GM23338 (cell line): ENCODE results near the gene MALRD1. TPM values are rescaled to one million over a fixed set of nuclear protein-coding genes. Genes with fewer than 3 reads are reported as not detected.

Source experiments
- ATAC-seq: fragments of 200-7000 bp; cut with Tn5 transposase; 3 replicates; pipeline ENCODE4 v1.9.1; 2020
- DNase-seq: peaks from one replicate; pipeline ENCODE4 v3.0.0-alpha.2; 2015; ENCODE audit warnings: low spot score
- H2AFZ ChIP-seq: fragments of 200-600 bp; sonication (generic); 2 replicates; pipeline ENCODE4 v1.8.0; 2016; ENCODE audit warnings: antibody characterized with exemption, mild to moderate bottlenecking, moderate library complexity
- H3F3A ChIP-seq: fragments of 200-600 bp; sonication (generic); replicated peaks from 2 replicates; pipeline ENCODE4 v1.8.0; 2017; ENCODE audit warnings: antibody characterized with exemption, mixed run types, low read depth
- H3K27ac ChIP-seq: fragments of 200-600 bp; sonication (generic); 2 replicates; pipeline ENCODE4 v1.6.1; 2016; ENCODE audit warnings: low read depth
- H3K27me3 ChIP-seq: fragments of 200-600 bp; sonication (generic); 2 replicates; pipeline ENCODE4 v1.8.0; 2016; ENCODE audit warnings: mild to moderate bottlenecking, mixed run types, moderate library complexity; ENCODE audit not compliant: insufficient read depth
- H3K36me3 ChIP-seq: fragments of 200-600 bp; sonication (generic); 2 replicates; pipeline ENCODE4 v1.8.0; 2016; ENCODE audit warnings: mild to moderate bottlenecking; ENCODE audit not compliant: insufficient read depth
- H3K4me1 ChIP-seq: fragments of 200-600 bp; sonication (generic); 2 replicates; pipeline ENCODE4 v1.8.0; 2016; ENCODE audit warnings: mild to moderate bottlenecking, moderate library complexity; ENCODE audit not compliant: insufficient read depth
- H3K4me2 ChIP-seq: fragments of 200-600 bp; sonication (generic); 2 replicates; pipeline ENCODE4 v1.7.1; 2017; ENCODE audit warnings: mixed run types
- H3K4me3 ChIP-seq: fragments of 200-600 bp; sonication (generic); 2 replicates; pipeline ENCODE4 v1.6.1; 2016; ENCODE audit warnings: mixed run types
- H3K79me2 ChIP-seq: fragments of 200-600 bp; sonication (generic); replicated peaks from 2 replicates; pipeline ENCODE4 v1.8.0; 2017; ENCODE audit warnings: mild to moderate bottlenecking; ENCODE audit not compliant: insufficient read depth
- H3K9me2 ChIP-seq: fragments of 200-600 bp; sonication (generic); 2 replicates; pipeline ENCODE4 v1.8.0; 2017; ENCODE audit not compliant: insufficient read depth
- H4K20me1 ChIP-seq: fragments of 200-600 bp; sonication (generic); replicated peaks from 2 replicates; pipeline ENCODE4 v1.8.0; 2017; ENCODE audit warnings: mild to moderate bottlenecking; ENCODE audit not compliant: insufficient read depth
- H3K27ac Mint-ChIP-seq: 2 replicates; pipeline ENCODE4 v1.8.0; 2020; ENCODE audit warnings: inconsistent platforms, mild to moderate bottlenecking, moderate library complexity, mixed read lengths
- H3K27me3 Mint-ChIP-seq: 3 replicates; pipeline ENCODE4 v1.8.0; 2022; ENCODE audit warnings: low read depth, mild to moderate bottlenecking, moderate library complexity, mixed read lengths, inconsistent platforms; ENCODE audit not compliant: insufficient read depth, poor library complexity
- H3K36me3 Mint-ChIP-seq: 3 replicates; pipeline ENCODE4 v1.8.0; 2021; ENCODE audit warnings: low read depth, mild to moderate bottlenecking, inconsistent platforms, moderate library complexity, mixed read lengths
- H3K4me1 Mint-ChIP-seq: 3 replicates; pipeline ENCODE4 v1.8.0; 2020; ENCODE audit warnings: mild to moderate bottlenecking, inconsistent platforms, mixed read lengths
- H3K4me3 Mint-ChIP-seq: 3 replicates; pipeline ENCODE4 v1.8.0; 2021; ENCODE audit warnings: moderate library complexity, mild to moderate bottlenecking, inconsistent platforms, mixed read lengths
- H3K9me3 Mint-ChIP-seq: 3 replicates; pipeline ENCODE4 v1.8.0; 2020; ENCODE audit warnings: moderate library complexity, mild to moderate bottlenecking, inconsistent platforms, mixed read lengths
- NANOG ChIP-seq: IDR thresholded peaks from 2 replicates; pipeline ENCODE4 v1.6.1; 2016; ENCODE audit warnings: antibody characterized with exemption, borderline replicate concordance
- polyA plus RNA-seq: library from polyadenylated mRNA; unstranded; fragments of >200 nt; fragmentation: Nextera tagmentation; extraction: Ambion mirVana; gene quantifications from 2 replicates; pipeline ENCODE4 v1.2.1, GENCODE V29; 2016
- total RNA-seq: library from RNA; depleted of rRNA; stranded (reverse); fragments of >200 nt; shearing (Covaris generic); gene quantifications from 2 replicates; pipeline ENCODE4 v1.2.3, GENCODE V29; 2014
- TF ChIP-seq, protein P1 (sequence below): fragments of 250-450 bp; sonication (Bioruptor Pico); IDR thresholded peaks from 2 replicates; pipeline ENCODE4 v1.5.0; 2020; ENCODE audit warnings: mild to moderate bottlenecking, moderate library complexity
- TF ChIP-seq, protein P2 (sequence below): IDR thresholded peaks from one replicate; pipeline ENCODE4 v1.6.1; 2018; ENCODE audit warnings: antibody characterized with exemption; ENCODE audit not compliant: unreplicated experiment
- TF ChIP-seq, protein P3 (sequence below): IDR thresholded peaks from 2 replicates; pipeline ENCODE4 v1.6.1; 2016; ENCODE audit warnings: antibody characterized with exemption

Gene MALRD1
- total and polyA plus RNA-seq, 2 experiments from 2014 or later = 0.42 to 1.9 TPM

DNA sequence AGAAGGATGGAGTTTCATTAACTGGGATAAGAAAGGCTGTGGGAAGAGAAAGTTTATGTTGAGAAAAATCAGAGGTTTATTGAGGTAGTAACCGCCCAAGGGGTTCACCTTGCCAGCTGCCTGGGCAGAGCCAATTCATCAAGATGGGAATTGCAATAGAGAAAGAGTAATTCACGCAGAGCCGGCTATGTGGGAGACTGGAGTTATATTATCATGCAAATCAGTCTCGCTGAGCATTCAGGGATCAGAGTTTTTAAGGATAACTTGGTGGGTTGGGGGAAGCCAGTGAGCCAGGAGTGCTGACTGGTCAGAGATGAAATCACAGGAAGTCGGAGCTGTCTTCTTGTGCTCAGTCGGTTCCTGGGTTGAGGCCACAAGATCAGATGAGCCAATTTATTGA, 70.6 kb downstream of the MALRD1 start:
- Histone ChIP-seq H3K27me3 (no peaks in the 10 kb centered on the region), H2AFZ (no peak overlapping the region), H3K9me2 (peaks cover 3% of the 10 kb centered on the region; the same call in 1 of the 2 replicates), H3K4me3 (no peak overlapping the region), H3K4me1 (peaks cover 13% of the 10 kb centered on the region; the same call in 1 of the 2 replicates), H3K27ac (peak overlapping the region; percentile 13; the same call in 1 of the 2 replicates), H3F3A (no peaks in the 10 kb centered on the region), H4K20me1 (no peaks in the 10 kb centered on the region), H3K79me2 (no peaks in the 10 kb centered on the region), H3K36me3 (no peaks in the 10 kb centered on the region; the same call in 1 of the 2 replicates), H3K4me2 (no peak overlapping the region)
- DNase-seq = peak; percentile 75
- Mint-ChIP-seq H3K27me3 (no peaks in the 10 kb centered on the region), H3K27ac (peak overlapping the region; percentile 26), H3K4me3 (no peak overlapping the region; the same call in 2 of the 3 replicates), H3K36me3 (peaks cover 23% of the 10 kb centered on the region), H3K4me1 (peaks cover 25% of the 10 kb centered on the region), H3K9me3 (peaks cover 8% of the 10 kb centered on the region)
- ATAC-seq = peak; percentile 90
- TF ChIP-seq NANOG = 0 out of 2 replicates have a peak, but pooled peaks have one; percentile 24
- TF ChIP-seq, protein P1, sequence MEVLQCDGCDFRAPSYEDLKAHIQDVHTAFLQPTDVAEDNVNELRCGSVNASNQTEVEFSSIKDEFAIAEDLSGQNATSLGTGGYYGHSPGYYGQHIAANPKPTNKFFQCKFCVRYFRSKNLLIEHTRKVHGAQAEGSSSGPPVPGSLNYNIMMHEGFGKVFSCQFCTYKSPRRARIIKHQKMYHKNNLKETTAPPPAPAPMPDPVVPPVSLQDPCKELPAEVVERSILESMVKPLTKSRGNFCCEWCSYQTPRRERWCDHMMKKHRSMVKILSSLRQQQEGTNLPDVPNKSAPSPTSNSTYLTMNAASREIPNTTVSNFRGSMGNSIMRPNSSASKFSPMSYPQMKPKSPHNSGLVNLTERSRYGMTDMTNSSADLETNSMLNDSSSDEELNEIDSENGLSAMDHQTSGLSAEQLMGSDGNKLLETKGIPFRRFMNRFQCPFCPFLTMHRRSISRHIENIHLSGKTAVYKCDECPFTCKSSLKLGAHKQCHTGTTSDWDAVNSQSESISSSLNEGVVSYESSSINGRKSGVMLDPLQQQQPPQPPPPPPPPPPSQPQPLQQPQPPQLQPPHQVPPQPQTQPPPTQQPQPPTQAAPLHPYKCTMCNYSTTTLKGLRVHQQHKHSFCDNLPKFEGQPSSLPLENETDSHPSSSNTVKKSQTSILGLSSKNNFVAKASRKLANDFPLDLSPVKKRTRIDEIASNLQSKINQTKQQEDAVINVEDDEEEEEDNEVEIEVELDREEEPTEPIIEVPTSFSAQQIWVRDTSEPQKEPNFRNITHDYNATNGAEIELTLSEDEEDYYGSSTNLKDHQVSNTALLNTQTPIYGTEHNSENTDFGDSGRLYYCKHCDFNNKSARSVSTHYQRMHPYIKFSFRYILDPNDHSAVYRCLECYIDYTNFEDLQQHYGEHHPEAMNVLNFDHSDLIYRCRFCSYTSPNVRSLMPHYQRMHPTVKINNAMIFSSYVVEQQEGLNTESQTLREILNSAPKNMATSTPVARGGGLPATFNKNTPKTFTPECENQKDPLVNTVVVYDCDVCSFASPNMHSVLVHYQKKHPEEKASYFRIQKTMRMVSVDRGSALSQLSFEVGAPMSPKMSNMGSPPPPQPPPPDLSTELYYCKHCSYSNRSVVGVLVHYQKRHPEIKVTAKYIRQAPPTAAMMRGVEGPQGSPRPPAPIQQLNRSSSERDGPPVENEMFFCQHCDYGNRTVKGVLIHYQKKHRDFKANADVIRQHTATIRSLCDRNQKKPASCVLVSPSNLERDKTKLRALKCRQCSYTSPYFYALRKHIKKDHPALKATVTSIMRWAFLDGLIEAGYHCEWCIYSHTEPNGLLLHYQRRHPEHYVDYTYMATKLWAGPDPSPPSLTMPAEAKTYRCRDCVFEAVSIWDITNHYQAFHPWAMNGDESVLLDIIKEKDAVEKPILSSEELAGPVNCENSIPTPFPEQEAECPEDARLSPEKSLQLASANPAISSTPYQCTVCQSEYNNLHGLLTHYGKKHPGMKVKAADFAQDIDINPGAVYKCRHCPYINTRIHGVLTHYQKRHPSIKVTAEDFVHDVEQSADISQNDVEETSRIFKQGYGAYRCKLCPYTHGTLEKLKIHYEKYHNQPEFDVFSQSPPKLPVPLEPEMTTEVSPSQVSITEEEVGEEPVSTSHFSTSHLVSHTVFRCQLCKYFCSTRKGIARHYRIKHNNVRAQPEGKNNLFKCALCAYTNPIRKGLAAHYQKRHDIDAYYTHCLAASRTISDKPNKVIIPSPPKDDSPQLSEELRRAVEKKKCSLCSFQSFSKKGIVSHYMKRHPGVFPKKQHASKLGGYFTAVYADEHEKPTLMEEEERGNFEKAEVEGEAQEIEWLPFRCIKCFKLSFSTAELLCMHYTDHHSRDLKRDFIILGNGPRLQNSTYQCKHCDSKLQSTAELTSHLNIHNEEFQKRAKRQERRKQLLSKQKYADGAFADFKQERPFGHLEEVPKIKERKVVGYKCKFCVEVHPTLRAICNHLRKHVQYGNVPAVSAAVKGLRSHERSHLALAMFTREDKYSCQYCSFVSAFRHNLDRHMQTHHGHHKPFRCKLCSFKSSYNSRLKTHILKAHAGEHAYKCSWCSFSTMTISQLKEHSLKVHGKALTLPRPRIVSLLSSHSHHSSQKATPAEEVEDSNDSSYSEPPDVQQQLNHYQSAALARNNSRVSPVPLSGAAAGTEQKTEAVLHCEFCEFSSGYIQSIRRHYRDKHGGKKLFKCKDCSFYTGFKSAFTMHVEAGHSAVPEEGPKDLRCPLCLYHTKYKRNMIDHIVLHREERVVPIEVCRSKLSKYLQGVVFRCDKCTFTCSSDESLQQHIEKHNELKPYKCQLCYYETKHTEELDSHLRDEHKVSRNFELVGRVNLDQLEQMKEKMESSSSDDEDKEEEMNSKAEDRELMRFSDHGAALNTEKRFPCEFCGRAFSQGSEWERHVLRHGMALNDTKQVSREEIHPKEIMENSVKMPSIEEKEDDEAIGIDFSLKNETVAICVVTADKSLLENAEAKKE (CRISPR knock-in tag) = peak; percentile 74
- TF ChIP-seq, protein P2, sequence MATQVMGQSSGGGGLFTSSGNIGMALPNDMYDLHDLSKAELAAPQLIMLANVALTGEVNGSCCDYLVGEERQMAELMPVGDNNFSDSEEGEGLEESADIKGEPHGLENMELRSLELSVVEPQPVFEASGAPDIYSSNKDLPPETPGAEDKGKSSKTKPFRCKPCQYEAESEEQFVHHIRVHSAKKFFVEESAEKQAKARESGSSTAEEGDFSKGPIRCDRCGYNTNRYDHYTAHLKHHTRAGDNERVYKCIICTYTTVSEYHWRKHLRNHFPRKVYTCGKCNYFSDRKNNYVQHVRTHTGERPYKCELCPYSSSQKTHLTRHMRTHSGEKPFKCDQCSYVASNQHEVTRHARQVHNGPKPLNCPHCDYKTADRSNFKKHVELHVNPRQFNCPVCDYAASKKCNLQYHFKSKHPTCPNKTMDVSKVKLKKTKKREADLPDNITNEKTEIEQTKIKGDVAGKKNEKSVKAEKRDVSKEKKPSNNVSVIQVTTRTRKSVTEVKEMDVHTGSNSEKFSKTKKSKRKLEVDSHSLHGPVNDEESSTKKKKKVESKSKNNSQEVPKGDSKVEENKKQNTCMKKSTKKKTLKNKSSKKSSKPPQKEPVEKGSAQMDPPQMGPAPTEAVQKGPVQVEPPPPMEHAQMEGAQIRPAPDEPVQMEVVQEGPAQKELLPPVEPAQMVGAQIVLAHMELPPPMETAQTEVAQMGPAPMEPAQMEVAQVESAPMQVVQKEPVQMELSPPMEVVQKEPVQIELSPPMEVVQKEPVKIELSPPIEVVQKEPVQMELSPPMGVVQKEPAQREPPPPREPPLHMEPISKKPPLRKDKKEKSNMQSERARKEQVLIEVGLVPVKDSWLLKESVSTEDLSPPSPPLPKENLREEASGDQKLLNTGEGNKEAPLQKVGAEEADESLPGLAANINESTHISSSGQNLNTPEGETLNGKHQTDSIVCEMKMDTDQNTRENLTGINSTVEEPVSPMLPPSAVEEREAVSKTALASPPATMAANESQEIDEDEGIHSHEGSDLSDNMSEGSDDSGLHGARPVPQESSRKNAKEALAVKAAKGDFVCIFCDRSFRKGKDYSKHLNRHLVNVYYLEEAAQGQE = no peak
- TF ChIP-seq, protein P3, sequence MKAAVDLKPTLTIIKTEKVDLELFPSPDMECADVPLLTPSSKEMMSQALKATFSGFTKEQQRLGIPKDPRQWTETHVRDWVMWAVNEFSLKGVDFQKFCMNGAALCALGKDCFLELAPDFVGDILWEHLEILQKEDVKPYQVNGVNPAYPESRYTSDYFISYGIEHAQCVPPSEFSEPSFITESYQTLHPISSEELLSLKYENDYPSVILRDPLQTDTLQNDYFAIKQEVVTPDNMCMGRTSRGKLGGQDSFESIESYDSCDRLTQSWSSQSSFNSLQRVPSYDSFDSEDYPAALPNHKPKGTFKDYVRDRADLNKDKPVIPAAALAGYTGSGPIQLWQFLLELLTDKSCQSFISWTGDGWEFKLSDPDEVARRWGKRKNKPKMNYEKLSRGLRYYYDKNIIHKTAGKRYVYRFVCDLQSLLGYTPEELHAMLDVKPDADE = no peak
